ENCODE data around the gene CDADC1.
A peak's percentile ranks its signal among the peaks of the same experiment; 100 is the strongest.

Gene CDADC1

DNA sequence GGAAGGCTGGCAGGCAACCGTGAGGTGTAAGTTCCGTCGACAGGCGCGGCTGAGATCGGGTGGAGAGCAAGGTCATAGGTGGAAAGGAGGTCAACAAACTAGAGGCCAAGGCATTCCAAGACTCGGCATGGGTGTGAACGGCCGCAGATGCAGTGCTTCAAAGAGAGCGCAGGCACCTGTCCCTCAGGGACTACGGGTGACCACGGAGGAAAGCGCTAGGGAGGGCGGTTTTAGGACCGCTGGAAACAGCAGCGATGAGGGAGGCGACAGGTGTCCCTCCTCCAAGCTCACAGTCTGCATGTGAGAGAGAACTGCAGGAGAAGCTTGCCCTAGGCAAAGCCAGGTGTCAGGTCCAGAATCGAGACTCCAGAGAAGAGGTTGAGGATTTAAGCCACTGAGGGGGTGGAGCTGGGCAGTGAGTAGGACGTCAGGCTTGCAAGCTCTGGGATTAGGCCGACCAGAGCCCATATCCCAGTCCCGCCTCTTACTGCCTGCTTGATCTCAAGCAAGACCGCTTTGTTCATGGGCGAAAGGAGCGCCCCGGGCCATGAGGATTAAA is 29.2 kb upstream of the CDADC1 start:
- Histone ChIP-seq H3K9me3 (ENCODE audit: insufficient read depth, low read depth, low read length) (no peaks in the 10 kb centered on the region), H3K27me3 (ENCODE audit: insufficient read depth, low read length) (peaks cover 78% of the 10 kb centered on the region)

DNA sequence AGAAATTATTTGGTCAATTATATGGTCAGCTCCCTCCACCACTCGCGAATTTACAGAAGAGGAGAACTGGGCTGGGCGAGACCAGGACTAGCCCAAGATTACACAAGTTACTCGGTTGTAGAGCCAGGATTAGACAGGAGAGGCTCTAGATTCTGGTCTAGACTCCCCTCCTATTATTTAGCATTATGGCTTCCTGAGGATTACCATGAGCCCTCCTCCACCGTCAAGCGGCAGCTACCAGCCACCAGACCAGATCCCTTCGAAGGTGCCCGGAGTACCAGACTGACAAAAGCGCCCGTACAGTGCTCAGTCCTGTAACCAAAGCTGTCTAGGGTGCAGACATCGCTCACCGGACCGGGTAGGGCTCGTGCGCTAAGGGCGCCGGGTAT is 28.1 kb upstream of the CDADC1 start:
- no peaks in the 10 kb centered on the region for H3K9me3 ChIP-seq (ENCODE audit: insufficient read depth, low read depth, low read length)

More for the DNA sequence above, 29.2 kb upstream of the CDADC1 start:
- no peak overlapping the region for H3K9ac ChIP-seq (ENCODE audit: low read depth, low read length)
- H3K36me3 ChIP-seq (ENCODE audit: insufficient read depth, low read length) = no peaks in the 10 kb centered on the region
- 16% methylated on average over 25 of the region's 25 CpGs for WGBS
- H3K4me1 ChIP-seq (ENCODE audit: insufficient read depth, low read length) = peaks cover 18% of the 10 kb centered on the region
- H3K27ac ChIP-seq (ENCODE audit: low read depth, low read length) = no peak overlapping the region
- peak overlapping the region; percentile 51 for H3K4me3 ChIP-seq (ENCODE audit: low read length)

DNA sequence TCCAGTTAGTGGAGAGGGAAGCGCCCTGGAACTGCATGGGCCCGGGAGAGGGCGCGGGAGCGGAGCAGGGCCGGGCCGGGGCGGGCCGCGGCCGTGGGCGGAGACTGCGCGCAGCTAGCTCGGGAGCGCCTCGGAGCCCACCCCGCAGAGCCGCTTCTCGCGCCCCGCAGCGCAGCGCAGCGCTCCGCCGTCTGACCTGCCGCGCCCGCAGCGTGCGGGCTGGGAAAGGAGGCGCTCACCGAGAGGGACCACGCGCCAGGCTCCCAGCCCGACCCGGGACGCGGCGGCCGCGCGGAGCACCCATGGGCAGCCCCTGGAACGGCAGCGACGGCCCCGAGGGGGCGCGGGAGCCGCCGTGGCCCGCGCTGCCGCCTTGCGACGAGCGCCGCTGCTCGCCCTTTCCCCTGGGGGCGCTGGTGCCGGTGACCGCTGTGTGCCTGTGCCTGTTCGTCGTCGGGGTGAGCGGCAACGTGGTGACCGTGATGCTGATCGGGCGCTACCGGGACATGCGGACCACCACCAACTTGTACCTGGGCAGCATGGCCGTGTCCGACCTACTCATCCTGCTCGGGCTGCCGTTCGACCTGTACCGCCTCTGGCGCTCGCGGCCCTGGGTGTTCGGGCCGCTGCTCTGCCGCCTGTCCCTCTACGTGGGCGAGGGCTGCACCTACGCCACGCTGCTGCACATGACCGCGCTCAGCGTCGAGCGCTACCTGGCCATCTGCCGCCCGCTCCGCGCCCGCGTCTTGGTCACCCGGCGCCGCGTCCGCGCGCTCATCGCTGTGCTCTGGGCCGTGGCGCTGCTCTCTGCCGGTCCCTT is 27.5 kb upstream of the CDADC1 start, which contains the start of gene MLNR:
Gene MLNR, plus strand, starts transcription at position 303 of the 820 bp plus-strand sequence. Its CDS starts 0 bp downstream, at position 303.
- Histone ChIP-seq H3K36me3 (ENCODE audit: insufficient read depth, low read length) (no peaks in the 10 kb centered on the region), H3K9me3 (ENCODE audit: insufficient read depth, low read depth, low read length) (no peaks in the 10 kb centered on the region), H3K4me1 (ENCODE audit: insufficient read depth, low read length) (peaks cover 7% of the 10 kb centered on the region), H3K27ac (ENCODE audit: low read depth, low read length) (no peak within 1 kb of the TSS), H3K9ac (ENCODE audit: low read depth, low read length) (no peak within 1 kb of the TSS), H3K27me3 (ENCODE audit: insufficient read depth, low read length) (peaks cover 95% of the 10 kb centered on the region), H3K4me3 (ENCODE audit: low read length) (peak within 1 kb of the TSS; percentile 53)
- 3% methylated on average over 111 of the region's 111 CpGs for WGBS

More for the DNA sequence above, 28.1 kb upstream of the CDADC1 start:
- Histone ChIP-seq H3K27ac (ENCODE audit: low read depth, low read length) (no peak overlapping the region), H3K4me3 (ENCODE audit: low read length) (peak overlapping the region; percentile 53), H3K27me3 (ENCODE audit: insufficient read depth, low read length) (peaks cover 89% of the 10 kb centered on the region), H3K36me3 (ENCODE audit: insufficient read depth, low read length) (no peaks in the 10 kb centered on the region), H3K9ac (ENCODE audit: low read depth, low read length) (no peak overlapping the region), H3K4me1 (ENCODE audit: insufficient read depth, low read length) (peaks cover 13% of the 10 kb centered on the region)
- 17% methylated on average over 17 of the region's 17 CpGs for WGBS

DNA sequence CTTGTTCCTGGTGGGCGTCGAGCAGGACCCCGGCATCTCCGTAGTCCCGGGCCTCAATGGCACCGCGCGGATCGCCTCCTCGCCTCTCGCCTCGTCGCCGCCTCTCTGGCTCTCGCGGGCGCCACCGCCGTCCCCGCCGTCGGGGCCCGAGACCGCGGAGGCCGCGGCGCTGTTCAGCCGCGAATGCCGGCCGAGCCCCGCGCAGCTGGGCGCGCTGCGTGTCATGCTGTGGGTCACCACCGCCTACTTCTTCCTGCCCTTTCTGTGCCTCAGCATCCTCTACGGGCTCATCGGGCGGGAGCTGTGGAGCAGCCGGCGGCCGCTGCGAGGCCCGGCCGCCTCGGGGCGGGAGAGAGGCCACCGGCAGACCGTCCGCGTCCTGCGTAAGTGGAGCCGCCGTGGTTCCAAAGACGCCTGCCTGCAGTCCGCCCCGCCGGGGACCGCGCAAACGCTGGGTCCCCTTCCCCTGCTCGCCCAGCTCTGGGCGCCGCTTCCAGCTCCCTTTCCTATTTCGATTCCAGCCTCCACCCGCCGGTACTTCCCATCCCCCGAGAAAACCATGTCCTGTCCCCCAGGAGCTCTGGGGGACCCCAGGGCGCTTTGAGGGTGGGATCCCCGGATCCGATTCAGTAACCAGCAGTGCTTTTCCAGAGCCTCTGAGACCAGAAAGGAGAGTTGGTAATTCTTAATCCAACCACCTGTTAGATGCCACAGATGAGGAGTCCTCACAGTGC is 26.7 kb upstream of the CDADC1 start:
- H3K4me3 ChIP-seq (ENCODE audit: low read length) = peak overlapping the region; percentile 53
- H3K9me3 ChIP-seq (ENCODE audit: insufficient read depth, low read depth, low read length) = no peaks in the 10 kb centered on the region
- no peak overlapping the region for H3K9ac ChIP-seq (ENCODE audit: low read depth, low read length)
- peaks cover 99% of the 10 kb centered on the region for H3K27me3 ChIP-seq (ENCODE audit: insufficient read depth, low read length)
- WGBS = 7% methylated on average over 73 of the region's 73 CpGs
- no peaks in the 10 kb centered on the region for H3K36me3 ChIP-seq (ENCODE audit: insufficient read depth, low read length)
- no peak overlapping the region for H3K27ac ChIP-seq (ENCODE audit: low read depth, low read length)
- 0 out of 2 replicates have a peak, but pooled peaks cover 5% of the 10 kb centered on the region for H3K4me1 ChIP-seq (ENCODE audit: insufficient read depth, low read length)

DNA sequence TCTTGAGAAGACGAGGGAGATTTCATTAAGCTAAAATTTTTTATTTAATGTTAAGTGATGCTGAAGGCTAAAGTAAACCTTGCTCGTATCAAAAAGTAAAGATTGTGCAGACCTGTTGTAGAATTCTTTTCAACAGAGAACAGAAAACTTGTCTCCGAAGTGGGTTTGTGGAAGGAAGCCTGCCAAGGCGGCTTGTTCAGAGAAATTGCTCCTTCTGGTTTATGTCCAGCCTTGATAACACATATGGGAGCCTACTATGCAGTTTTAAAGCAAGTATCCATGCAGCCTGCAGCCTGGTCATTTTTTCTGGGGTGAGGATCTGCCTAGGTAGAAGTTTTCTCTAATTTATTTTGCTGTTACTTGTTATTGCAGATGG is 26.1 kb upstream of the CDADC1 start:
- H3K9me3 ChIP-seq (ENCODE audit: insufficient read depth, low read depth, low read length) = no peaks in the 10 kb centered on the region
- H3K27ac ChIP-seq (ENCODE audit: low read depth, low read length) = no peak overlapping the region
- H3K9ac ChIP-seq (ENCODE audit: low read depth, low read length) = no peak overlapping the region
- 85% methylated on average over 4 of the region's 4 CpGs for WGBS
- H3K4me1 ChIP-seq (ENCODE audit: insufficient read depth, low read length) = 0 out of 2 replicates have a peak, but pooled peaks cover 5% of the 10 kb centered on the region
- H3K4me3 ChIP-seq (ENCODE audit: low read length) = no peak overlapping the region; the same call in 1 of the 2 replicates
- H3K36me3 ChIP-seq (ENCODE audit: insufficient read depth, low read length) = no peaks in the 10 kb centered on the region
- peaks cover 93% of the 10 kb centered on the region for H3K27me3 ChIP-seq (ENCODE audit: insufficient read depth, low read length)

DNA sequence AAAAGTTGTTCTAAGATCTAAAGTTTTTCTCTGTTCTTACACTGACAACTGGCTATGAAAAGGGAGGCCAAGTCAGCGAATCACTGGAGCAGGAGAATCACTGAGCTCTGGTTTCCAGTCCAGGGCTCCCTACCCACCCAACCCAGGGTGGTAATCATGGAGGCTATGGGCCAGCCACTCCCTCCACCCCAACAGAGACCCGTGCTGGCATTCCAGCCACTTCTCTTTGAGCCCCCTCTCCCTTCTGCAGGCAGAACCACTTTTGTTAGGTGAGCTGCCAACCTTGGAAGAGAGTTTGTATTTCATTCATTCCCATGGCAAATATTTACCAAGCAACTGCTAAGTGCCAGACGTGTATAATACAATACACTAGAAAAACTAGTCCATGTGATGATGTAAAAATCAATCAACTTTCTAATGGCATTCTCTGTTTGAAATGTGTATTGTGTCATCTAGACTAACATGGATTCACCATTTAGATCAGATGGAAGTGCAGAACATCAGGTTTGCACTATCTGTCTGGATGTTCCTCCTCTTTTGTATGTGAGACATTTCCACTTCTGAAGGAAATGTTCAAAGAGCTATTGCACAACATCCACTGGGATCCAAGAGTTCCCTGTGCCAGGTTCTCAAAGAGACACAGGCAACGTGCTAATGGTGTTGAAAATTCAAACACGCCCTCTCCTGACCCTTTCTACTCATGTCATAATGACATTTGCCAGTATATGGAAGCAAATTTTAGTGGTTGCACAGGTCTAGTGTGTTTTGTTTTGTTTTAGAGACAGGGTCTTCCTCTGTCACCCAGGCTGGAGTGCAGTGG is 22.3 kb upstream of the CDADC1 start:
- Histone ChIP-seq H3K9ac (ENCODE audit: low read depth, low read length) (no peak overlapping the region), H3K27me3 (ENCODE audit: insufficient read depth, low read length) (peaks cover 55% of the 10 kb centered on the region)
- WGBS = 73% methylated on average over 4 of the region's 5 CpGs

DNA sequence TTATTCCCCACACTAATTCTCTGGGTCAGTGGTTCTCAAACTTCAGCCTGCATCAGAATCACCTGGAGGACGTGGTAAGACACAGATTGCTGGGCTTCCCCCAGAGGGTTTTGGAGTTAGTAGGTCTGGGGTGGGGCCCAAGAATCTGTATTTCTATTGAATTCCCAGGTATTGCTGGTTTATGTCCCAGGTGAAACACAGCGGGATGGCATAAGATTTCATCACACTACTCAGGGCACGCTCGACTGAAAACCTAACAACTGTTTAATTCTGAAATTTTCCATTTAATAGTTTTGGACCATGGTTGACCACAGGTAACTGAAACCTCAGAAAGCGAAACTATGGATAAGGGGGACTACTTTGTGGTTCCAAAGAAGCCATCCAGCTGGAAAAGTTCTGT is 21.1 kb upstream of the CDADC1 start:
- Histone ChIP-seq H3K27ac (ENCODE audit: low read depth, low read length) (no peak overlapping the region), H3K4me1 (ENCODE audit: insufficient read depth, low read length) (no peaks in the 10 kb centered on the region; the same call in 1 of the 2 replicates), H3K9me3 (ENCODE audit: insufficient read depth, low read depth, low read length) (no peaks in the 10 kb centered on the region), H3K36me3 (ENCODE audit: insufficient read depth, low read length) (no peaks in the 10 kb centered on the region), H3K9ac (ENCODE audit: low read depth, low read length) (no peak overlapping the region), H3K4me3 (ENCODE audit: low read length) (no peak overlapping the region), H3K27me3 (ENCODE audit: insufficient read depth, low read length) (peaks cover 43% of the 10 kb centered on the region)
- WGBS = 99% methylated on average over 5 of the region's 5 CpGs

More for the DNA sequence above, 22.3 kb upstream of the CDADC1 start:
- no peak overlapping the region for H3K27ac ChIP-seq (ENCODE audit: low read depth, low read length)
- no peaks in the 10 kb centered on the region for H3K36me3 ChIP-seq (ENCODE audit: insufficient read depth, low read length)
- no peak overlapping the region for H3K4me3 ChIP-seq (ENCODE audit: low read length)
- H3K9me3 ChIP-seq (ENCODE audit: insufficient read depth, low read depth, low read length) = no peaks in the 10 kb centered on the region
- H3K4me1 ChIP-seq (ENCODE audit: insufficient read depth, low read length) = no peaks in the 10 kb centered on the region; the same call in 1 of the 2 replicates

DNA sequence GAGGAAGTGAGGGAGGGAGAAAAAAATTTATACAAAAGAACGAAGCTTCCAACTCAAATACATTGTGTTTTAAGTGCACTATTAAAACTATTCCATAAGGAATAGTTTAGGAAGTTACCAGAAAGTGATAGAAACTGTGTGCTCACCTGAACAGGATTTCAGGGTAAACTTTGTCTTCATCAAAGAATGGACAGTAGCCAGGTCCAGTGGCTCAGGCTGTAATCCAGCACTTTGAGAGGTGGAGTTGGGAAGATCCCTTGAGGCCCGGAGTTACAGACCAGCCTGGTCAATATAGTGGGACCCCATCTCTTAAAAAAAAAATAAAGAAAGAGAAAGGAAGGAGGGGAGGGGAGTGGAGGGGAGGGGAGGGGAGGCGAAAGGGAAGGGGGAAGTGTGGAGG is 13.0 kb upstream of the CDADC1 start:
- 91% methylated on average over 2 of the region's 3 CpGs for WGBS
- H3K4me1 ChIP-seq (ENCODE audit: insufficient read depth, low read length) = no peaks in the 10 kb centered on the region
- no peaks in the 10 kb centered on the region for H3K9me3 ChIP-seq (ENCODE audit: insufficient read depth, low read depth, low read length)
- no peak overlapping the region for H3K9ac ChIP-seq (ENCODE audit: low read depth, low read length)
- H3K4me3 ChIP-seq (ENCODE audit: low read length) = no peak overlapping the region
- no peak overlapping the region for H3K27ac ChIP-seq (ENCODE audit: low read depth, low read length)
- H3K27me3 ChIP-seq (ENCODE audit: insufficient read depth, low read length) = no peaks in the 10 kb centered on the region
- H3K36me3 ChIP-seq (ENCODE audit: insufficient read depth, low read length) = no peaks in the 10 kb centered on the region

DNA sequence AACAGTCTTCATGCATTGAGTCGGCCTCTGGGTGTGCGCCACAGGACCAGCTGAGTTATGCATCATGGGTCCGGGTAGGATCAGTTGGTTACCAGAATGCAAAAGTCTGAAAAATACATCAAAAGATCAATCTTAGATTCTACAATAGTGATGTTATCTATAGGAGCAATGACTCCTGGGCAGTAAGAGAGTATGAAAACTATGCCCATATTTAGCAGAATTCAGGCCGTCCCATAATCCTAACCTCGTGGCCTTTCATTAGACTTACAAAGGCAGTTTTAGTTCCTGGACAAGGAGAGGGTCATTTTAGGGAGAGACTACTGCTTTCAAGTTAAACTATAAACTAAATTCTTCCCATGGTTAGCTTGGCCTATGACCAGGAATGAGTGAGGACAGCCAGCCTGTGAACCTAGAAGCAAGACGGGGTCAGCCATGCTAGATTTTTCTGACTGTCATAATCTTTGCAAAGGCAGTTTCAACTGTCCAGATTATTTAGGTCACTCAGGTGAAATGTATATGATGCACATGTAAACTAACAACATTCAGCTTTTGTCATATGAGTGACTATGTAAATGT is 11.8 kb upstream of the CDADC1 start:
- Histone ChIP-seq H3K4me1 (ENCODE audit: insufficient read depth, low read length) (no peaks in the 10 kb centered on the region), H3K36me3 (ENCODE audit: insufficient read depth, low read length) (no peaks in the 10 kb centered on the region), H3K9ac (ENCODE audit: low read depth, low read length) (no peak overlapping the region), H3K4me3 (ENCODE audit: low read length) (no peak overlapping the region), H3K27ac (ENCODE audit: low read depth, low read length) (no peak overlapping the region), H3K27me3 (ENCODE audit: insufficient read depth, low read length) (no peaks in the 10 kb centered on the region), H3K9me3 (ENCODE audit: insufficient read depth, low read depth, low read length) (no peaks in the 10 kb centered on the region)
- 94% methylated on average over 6 of the region's 6 CpGs for WGBS

DNA sequence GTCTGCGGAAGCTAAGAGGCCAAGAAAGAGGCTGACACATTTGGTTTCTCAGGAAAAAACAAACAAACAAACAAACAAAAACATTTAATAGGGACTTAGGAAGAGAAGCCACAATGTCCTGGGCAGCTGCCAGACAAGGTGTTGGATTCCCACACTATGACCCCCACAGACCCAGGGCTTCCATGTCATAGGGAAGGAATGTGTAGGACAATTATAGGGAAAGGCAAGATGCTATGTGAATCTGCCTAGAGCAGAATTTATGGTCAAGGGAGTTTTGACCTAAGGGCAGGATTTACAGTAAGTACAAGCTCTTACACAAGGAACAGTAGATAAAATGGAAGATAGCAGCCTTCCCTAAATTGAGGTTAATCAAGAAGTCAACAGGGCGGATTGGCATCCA is 9.1 kb upstream of the CDADC1 start:
- Histone ChIP-seq H3K9me3 (ENCODE audit: insufficient read depth, low read depth, low read length) (no peaks in the 10 kb centered on the region), H3K27ac (ENCODE audit: low read depth, low read length) (no peak overlapping the region), H3K4me1 (ENCODE audit: insufficient read depth, low read length) (no peaks in the 10 kb centered on the region), H3K27me3 (ENCODE audit: insufficient read depth, low read length) (no peaks in the 10 kb centered on the region), H3K36me3 (ENCODE audit: insufficient read depth, low read length) (no peaks in the 10 kb centered on the region), H3K9ac (ENCODE audit: low read depth, low read length) (no peak overlapping the region), H3K4me3 (ENCODE audit: low read length) (no peak overlapping the region)
- 92% methylated on average over 2 of the region's 2 CpGs for WGBS
